ENCODE data around the gene LRRC27.

DNA sequence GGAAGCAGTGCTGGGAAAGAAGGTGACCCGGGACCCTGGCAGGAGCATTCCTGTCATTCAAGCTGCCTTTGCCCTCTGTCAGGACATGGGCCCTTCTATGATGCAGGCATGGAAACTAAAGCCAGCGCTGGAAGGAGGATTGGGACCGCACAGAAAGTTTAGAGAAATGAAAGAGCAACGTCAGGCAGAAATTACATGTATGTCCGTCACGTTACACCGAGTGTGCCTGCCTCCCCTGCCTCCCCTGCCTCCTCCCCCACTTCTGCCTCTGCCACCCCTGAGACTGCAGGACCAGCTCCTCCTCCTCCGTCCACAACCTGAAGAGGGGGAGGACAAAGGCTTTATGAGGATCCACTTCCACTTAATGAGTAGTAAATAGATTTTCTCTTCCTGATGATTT lies 51.1 kb downstream of the LRRC27 start:
- TF ChIP-seq, protein P1, sequence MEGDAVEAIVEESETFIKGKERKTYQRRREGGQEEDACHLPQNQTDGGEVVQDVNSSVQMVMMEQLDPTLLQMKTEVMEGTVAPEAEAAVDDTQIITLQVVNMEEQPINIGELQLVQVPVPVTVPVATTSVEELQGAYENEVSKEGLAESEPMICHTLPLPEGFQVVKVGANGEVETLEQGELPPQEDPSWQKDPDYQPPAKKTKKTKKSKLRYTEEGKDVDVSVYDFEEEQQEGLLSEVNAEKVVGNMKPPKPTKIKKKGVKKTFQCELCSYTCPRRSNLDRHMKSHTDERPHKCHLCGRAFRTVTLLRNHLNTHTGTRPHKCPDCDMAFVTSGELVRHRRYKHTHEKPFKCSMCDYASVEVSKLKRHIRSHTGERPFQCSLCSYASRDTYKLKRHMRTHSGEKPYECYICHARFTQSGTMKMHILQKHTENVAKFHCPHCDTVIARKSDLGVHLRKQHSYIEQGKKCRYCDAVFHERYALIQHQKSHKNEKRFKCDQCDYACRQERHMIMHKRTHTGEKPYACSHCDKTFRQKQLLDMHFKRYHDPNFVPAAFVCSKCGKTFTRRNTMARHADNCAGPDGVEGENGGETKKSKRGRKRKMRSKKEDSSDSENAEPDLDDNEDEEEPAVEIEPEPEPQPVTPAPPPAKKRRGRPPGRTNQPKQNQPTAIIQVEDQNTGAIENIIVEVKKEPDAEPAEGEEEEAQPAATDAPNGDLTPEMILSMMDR (IDR thresholded peaks at IDR 0.05) = no peak
- no peak for TF ChIP-seq EZH2 (IDR thresholded peaks at IDR 0.05; ENCODE audit: borderline replicate concordance, insufficient read depth, low read depth, low read length, poor library complexity, severe bottlenecking)
